HG02970 (cell line): ENCODE measurements around the gene PSTPIP1.

ENCODE experiments used
- ATAC-seq: cut with Tn5 transposase; IDR thresholded peaks from one replicate; pipeline ENCODE4 v1.9.1; 2021; ENCODE audit warnings: mild to moderate bottlenecking, moderate library complexity, moderate number of reproducible peaks; ENCODE audit not compliant: unreplicated experiment, low FRiP score

PSTPIP1 gene

GRCh38 chr15:76996526-76997401, 1.8 kb downstream of the PSTPIP1 start:
- no peak for ATAC-seq

- ATAC-seq: no peak
These were observed 3.8 kb downstream of the PSTPIP1 start for GRCh38 chr15:76998663-76999285.

GRCh38 chr15:76999996-77000395, 5.1 kb downstream of the PSTPIP1 start:
- ATAC-seq: no peak

GRCh38 chr15:77001351-77001750, 6.4 kb downstream of the PSTPIP1 start:
- no peak for ATAC-seq

GRCh38 chr15:77001966-77002365, 7.0 kb downstream of the PSTPIP1 start:
- ATAC-seq: no peak

GRCh38 chr15:77002436-77002835, 7.5 kb downstream of the PSTPIP1 start:
- no peak for ATAC-seq

GRCh38 chr15:77002954-77003912, 8.3 kb downstream of the PSTPIP1 start:
- ATAC-seq: no peak

- no peak for ATAC-seq
These were observed 9.3 kb downstream of the PSTPIP1 start for GRCh38 chr15:77004189-77004588.

GRCh38 chr15:77009176-77009575, 14.2 kb downstream of the PSTPIP1 start:
- ATAC-seq: no peak

- no peak for ATAC-seq
These were observed 14.9 kb downstream of the PSTPIP1 start for GRCh38 chr15:77009646-77010311.

GRCh38 chr15:77010312-77010686, 15.4 kb downstream of the PSTPIP1 start:
- ATAC-seq: no peak

GRCh38 chr15:77010857-77011256, 15.9 kb downstream of the PSTPIP1 start:
- no peak for ATAC-seq

GRCh38 chr15:77012117-77012712, 17.3 kb downstream of the PSTPIP1 start:
- ATAC-seq: no peak

GRCh38 chr15:77012868-77013267, 17.9 kb downstream of the PSTPIP1 start:
- no peak for ATAC-seq

- ATAC-seq: no peak
These were observed 18.8 kb downstream of the PSTPIP1 start for GRCh38 chr15:77013776-77014131.

GRCh38 chr15:77014132-77015081, 19.5 kb downstream of the PSTPIP1 start:
- ATAC-seq: no peak

- ATAC-seq: no peak
These were observed 20.9 kb downstream of the PSTPIP1 start for GRCh38 chr15:77015646-77016320.

- ATAC-seq: no peak
These were observed 21.4 kb downstream of the PSTPIP1 start for GRCh38 chr15:77016321-77016695.
